T-helper 1 cell (primary cell): Measurements from ENCODE around the gene SHISA2.
"Not testable (repeated sequence)": the region's sequence is repeated elsewhere in the genome, so short reads cannot be mapped to it uniquely, and the experiment has no call there.

Experiments
- DNase-seq, 5 donors: peaks; one replicate each; pipeline ENCODE4 v3.0.0-alpha.2; 2012 to 2020
- total RNA-seq, 4 donors: gene quantifications; one replicate each; lab custom pipeline; 2026; lab: John Stamatoyannopoulos, UW

Gene SHISA2
- 4.1 to 7.8 (median 5.9) reads per million in 4 donors for total RNA-seq

- DNase-seq = peak in 3 of 5 donors; percentile 16 to 47 (median 24)
Observed at GRCh38 chr13:26051657-26052311, at the start of gene SHISA2. TSS of gene SHISA2 (minus strand) at chr13:26052016. CDS start at chr13:26050975, 1,041 bp downstream.

- DNase-seq = no peak
Observed at GRCh38 chr13:26095846-26096610, 44.2 kb upstream of the SHISA2 start.

GRCh38 chr13:26095338-26095737 lies 43.5 kb upstream of the SHISA2 start:
- no peak for DNase-seq

- DNase-seq = not testable (repeated sequence)
Observed at GRCh38 chr13:26076821-26077220, 25.0 kb upstream of the SHISA2 start.

GRCh38 chr13:26075498-26075897 lies 23.7 kb upstream of the SHISA2 start:
- DNase-seq = no peak

- DNase-seq = no peak
Observed at GRCh38 chr13:26074706-26075105, 22.9 kb upstream of the SHISA2 start.

GRCh38 chr13:26072335-26072734 lies 20.5 kb upstream of the SHISA2 start:
- DNase-seq = not testable (repeated sequence)

GRCh38 chr13:26071691-26072090 lies 19.9 kb upstream of the SHISA2 start:
- DNase-seq = no peak

- not testable (repeated sequence) for DNase-seq
Observed at GRCh38 chr13:26069642-26070041, 17.8 kb upstream of the SHISA2 start.

- not testable (repeated sequence) for DNase-seq
Observed at GRCh38 chr13:26068372-26068771, 16.6 kb upstream of the SHISA2 start.

- DNase-seq = no peak
Observed at GRCh38 chr13:26067601-26068000, 15.8 kb upstream of the SHISA2 start.

GRCh38 chr13:26066492-26066891 lies 14.7 kb upstream of the SHISA2 start:
- not testable (repeated sequence) for DNase-seq

GRCh38 chr13:26062853-26063444 lies 11.1 kb upstream of the SHISA2 start:
- peak in 2 of 5 donors; percentile 27 to 29 for DNase-seq

GRCh38 chr13:26061947-26062346 lies 10.1 kb upstream of the SHISA2 start:
- no peak for DNase-seq

- no peak for DNase-seq
Observed at GRCh38 chr13:26061256-26061655, 9.4 kb upstream of the SHISA2 start.

- DNase-seq = no peak
Observed at GRCh38 chr13:26060357-26060756, 8.5 kb upstream of the SHISA2 start.

GRCh38 chr13:26058704-26059103 lies 6.9 kb upstream of the SHISA2 start:
- no peak for DNase-seq

- no peak for DNase-seq
Observed at GRCh38 chr13:26054896-26055295, 3.1 kb upstream of the SHISA2 start.

- peak in 1 of 5 donors; percentile 56 for DNase-seq
Observed at GRCh38 chr13:26053418-26053980, 1.7 kb upstream of the SHISA2 start.

GRCh38 chr13:26052337-26052736 lies 521 bp upstream of the SHISA2 start:
- no peak for DNase-seq

GRCh38 chr13:26051231-26051656 lies 572 bp downstream of the SHISA2 start:
- no peak for DNase-seq

GRCh38 chr13:26050568-26051230 lies 1.1 kb downstream of the SHISA2 start:
- DNase-seq = no peak

GRCh38 chr13:26048741-26049140 lies 3.1 kb downstream of the SHISA2 start:
- DNase-seq = no peak
